Measurements from ENCODE around the gene SPARCL1. TPM values are rescaled to one million over a fixed set of nuclear protein-coding genes. Genes with fewer than 3 reads are reported as not detected.
A peak's percentile ranks its signal among the peaks of the same experiment; 100 is the strongest.

The SPARCL1 gene
- polyA plus RNA-seq, 1 of the 3 experiments (the other 2 are of a cell fraction): not detected

DNA sequence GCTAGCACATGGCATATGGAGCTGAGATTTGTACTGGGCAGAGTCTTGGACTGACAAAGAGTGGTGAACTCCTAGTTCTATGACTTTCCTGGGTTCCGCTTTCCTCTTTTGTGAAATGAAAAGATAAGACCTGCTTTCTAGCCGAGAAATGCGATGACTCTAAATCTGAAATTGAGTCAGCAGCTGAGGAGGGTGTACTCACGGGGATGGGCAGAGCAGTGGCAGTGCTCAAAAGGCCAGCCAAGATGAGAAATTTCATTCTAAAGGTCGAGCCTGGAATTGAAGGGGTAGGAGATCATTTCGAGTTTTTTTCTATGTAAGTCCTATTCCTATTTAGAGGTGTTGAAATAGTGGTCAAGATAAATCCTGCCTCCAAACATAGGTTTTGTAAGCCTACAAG is 59.8 kb downstream of the SPARCL1 start (continued):
- TF ChIP-seq RAD21 (IDR thresholded peaks at IDR 0.05; ENCODE audit: low read length) (no peak), RFX5 (IDR thresholded peaks at IDR 0.05; ENCODE audit: low read length) (no peak), TEAD4 (IDR thresholded peaks at IDR 0.05; ENCODE audit: borderline replicate concordance, insufficient read depth) (no peak), TCF12 (IDR thresholded peaks at IDR 0.05) (no peak), SMC3 (IDR thresholded peaks at IDR 0.05; ENCODE audit: low read depth, low read length) (no peak)

GRCh38 chr4:87465739-87466366 is 63.3 kb downstream of the SPARCL1 start:
- H3K4me1 ChIP-seq (ENCODE audit: control insufficient read depth in 1 of 2, insufficient read depth in 2 of 2, low read depth in 1 of 2, low read length in 1 of 2): no peaks in the 10 kb centered on the region
- POLR2A ChIA-PET: no interaction called here

More at GRCh38 chr4:87465739-87466366, 63.3 kb downstream of the SPARCL1 start:
- Histone ChIP-seq H3F3A (replicated peaks; ENCODE audit: insufficient read depth) (no peaks in the 10 kb centered on the region), H3K27me3 (ENCODE audit: insufficient read depth) (no peaks in the 10 kb centered on the region), H3K4me2 (no peak overlapping the region), H3K9me2 (no peaks in the 10 kb centered on the region), H2AFZ (ENCODE audit: low read depth) (no peak overlapping the region), H4K20me1 (ENCODE audit: insufficient read depth) (no peaks in the 10 kb centered on the region), H3K4me3 (ENCODE audit: low read depth in 2 of 2, low read length in 1 of 2) (no peak overlapping the region; a peak in 1 of 4 replicates), H3K36me3 (replicated peaks in 1 of 2; ENCODE audit: control insufficient read depth in 1 of 2, insufficient read depth in 2 of 2, low read length in 1 of 2) (no peaks in the 10 kb centered on the region), H3K9ac (no peak overlapping the region), H3K27ac (ENCODE audit: low read depth in 2 of 2, low read length in 1 of 2) (no peak overlapping the region), H3K9me3 (no peaks in the 10 kb centered on the region), H3K79me2 (ENCODE audit: insufficient read depth) (no peaks in the 10 kb centered on the region)
- peak; percentile 41 for DNase-seq
- CTCF ChIA-PET: interaction anchor here (0.6 to 7.1 kb wide), 28 partner anchors 8 to 315 kb away, joined by 3 to 75 read pairs (median 4); partner anchors contain the start of genes HSD17B11 and NUDT9
- TF ChIP-seq SMC3 (IDR thresholded peaks at IDR 0.05; ENCODE audit: low read depth, low read length) (peak; percentile 74), RAD21 (IDR thresholded peaks at IDR 0.05; ENCODE audit: low read length) (peak; percentile 84), REST (IDR thresholded peaks at IDR 0.05; ENCODE audit: low read depth, low read length) (no peak), CTCF (IDR thresholded peaks at IDR 0.05) (peak; percentile 79)
- 40% methylated on average over 7 of the region's 7 CpGs for WGBS (ENCODE audit: low lambda C conversion rate)
